MV-4-11 (cell line): ENCODE results near the gene CAPN9.
A peak's percentile ranks its signal among the peaks of the same experiment; 100 is the strongest.

Experiments
- DNase-seq: peaks from one replicate; lab custom pipeline; 2025; lab: John Stamatoyannopoulos, UW

Gene CAPN9

DNA sequence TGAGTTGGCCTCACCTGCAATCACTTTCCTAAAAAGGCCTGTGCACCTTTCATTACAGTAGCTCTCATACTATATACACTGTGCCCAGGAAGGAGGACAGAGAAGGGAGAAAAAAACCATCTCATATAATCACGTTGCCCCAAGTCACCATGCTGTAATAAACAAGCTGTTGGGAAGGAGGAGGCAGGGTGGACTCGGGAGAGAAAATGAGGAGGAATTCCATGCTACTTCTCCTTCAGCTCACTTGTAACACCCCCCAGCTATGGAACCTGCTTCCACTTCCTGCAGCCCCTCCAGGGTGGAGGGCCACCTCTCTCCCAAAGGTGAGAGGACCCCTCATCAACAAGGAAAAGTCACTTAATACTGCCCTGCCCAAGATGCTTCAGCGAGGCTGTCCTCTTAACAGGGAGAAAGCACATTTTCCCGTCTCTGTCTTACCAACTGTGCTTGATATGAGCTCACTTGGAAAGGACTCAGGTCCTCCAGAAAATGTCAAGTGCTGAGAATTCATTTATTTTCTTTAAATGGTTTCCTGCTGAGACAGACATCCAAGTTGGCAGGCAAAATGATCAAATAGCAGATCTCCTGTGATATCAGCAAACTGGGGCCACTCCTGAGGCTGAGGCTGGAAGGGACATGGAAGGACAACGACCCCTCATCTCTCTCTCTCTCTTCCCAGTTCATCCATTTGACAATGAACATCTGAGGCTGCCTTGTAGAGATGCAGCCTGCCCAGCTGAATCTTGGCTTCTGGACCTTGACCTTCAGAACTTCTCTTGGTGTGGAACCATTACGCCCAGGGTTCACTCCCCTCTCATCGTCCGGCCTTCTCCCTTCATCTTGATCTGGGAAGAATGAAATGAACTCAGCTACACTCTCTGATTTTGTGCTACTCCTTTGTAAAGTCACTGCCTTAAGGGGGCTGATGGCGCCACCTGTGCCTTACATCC lies 54.0 kb downstream of the CAPN9 start:
- no peak for DNase-seq

DNA sequence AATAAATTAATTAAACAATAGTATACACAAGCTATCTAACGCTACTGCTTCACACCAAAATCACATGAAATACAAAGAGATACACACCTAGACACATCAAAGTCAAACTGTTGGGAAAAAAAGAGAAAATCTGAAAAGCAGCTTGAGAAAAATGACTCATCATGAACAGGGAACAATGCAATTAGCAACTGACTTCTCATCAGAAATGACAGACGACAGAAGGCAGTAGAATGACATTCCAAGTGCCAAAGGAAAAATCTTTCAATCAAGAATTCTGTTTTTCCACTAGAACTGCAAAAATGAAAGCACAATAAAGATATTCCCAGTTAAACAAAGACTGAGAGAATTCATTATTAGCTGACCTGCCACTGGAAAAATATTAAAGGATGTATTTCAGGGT lies 57.2 kb downstream of the CAPN9 start:
- DNase-seq: no peak

GRCh38 chr1:230806552-230806951 lies 59.4 kb downstream of the CAPN9 start:
- no peak for DNase-seq

GRCh38 chr1:230807029-230807428 lies 59.8 kb downstream of the CAPN9 start:
- no peak for DNase-seq

- no peak for DNase-seq
Observed at GRCh38 chr1:230807561-230808280, 60.5 kb downstream of the CAPN9 start.

- DNase-seq: no peak
Observed at GRCh38 chr1:230808281-230808872, 61.2 kb downstream of the CAPN9 start.

- DNase-seq: no peak
Observed at GRCh38 chr1:230809256-230809990, 62.2 kb downstream of the CAPN9 start.

- DNase-seq: no peak
Observed at GRCh38 chr1:230812568-230812967, 65.4 kb downstream of the CAPN9 start.

DNA sequence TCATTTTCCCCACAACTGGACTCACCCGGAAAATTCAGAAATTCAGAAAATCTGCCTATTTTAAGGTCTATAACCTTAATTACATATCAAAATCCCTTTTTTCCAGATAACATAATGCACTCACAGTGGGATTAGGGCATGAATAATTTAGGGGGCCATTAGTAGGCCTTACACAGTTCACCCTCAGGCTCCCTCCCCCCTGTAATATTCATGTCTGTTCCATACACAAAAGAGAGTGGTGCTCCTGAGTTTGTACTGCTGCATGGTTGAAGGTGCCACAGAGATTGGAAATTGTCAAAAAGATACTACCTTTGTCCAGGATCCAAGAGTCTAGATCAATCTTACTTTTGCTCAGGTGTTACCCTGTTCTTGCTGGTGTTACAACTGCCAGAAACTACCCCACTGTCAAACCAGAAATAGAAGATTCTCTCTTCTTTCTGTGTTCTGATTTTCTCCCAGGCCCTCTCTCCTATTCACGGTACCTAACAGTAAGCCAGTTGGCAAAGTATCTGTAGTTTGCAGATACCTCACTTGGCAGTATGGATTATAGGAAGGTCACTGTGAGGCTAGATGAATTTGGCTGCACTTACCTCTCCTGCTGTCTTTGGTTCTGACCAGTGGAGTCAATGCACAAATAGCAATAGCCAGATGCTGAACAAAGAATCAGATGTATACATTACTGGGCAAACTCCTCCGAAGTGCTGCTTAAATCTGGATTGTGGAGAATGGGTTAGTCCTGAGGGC lies 67.9 kb downstream of the CAPN9 start:
- no peak for DNase-seq

GRCh38 chr1:230816018-230816417 lies 68.8 kb downstream of the CAPN9 start:
- no peak for DNase-seq

DNA sequence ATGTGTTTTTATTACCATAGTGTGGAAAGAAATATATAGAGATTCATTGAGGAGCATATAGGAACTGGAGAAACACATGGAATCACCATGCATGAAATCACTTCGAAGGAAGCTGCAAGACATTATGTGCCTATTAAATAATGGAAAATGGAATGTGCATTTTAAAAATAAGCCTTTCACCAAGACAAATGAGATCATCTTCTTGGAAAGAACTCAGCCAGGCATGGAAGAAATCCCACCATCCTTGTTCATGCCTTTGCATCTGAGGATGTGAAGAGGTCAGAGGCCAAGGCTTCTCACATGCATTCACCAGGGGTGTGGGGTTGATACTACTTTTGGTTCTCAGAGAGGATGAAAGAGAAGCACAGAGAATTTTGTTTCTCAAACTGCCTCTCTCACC lies 71.2 kb downstream of the CAPN9 start:
- DNase-seq: no peak

GRCh38 chr1:230818901-230819300 lies 71.7 kb downstream of the CAPN9 start:
- no peak for DNase-seq

GRCh38 chr1:230819976-230820375 lies 72.8 kb downstream of the CAPN9 start:
- DNase-seq: no peak

- DNase-seq: no peak
Observed at GRCh38 chr1:230820568-230820967, 73.4 kb downstream of the CAPN9 start.

GRCh38 chr1:230821346-230821745 lies 74.2 kb downstream of the CAPN9 start:
- no peak for DNase-seq

GRCh38 chr1:230822092-230822581 lies 74.9 kb downstream of the CAPN9 start:
- no peak for DNase-seq

DNA sequence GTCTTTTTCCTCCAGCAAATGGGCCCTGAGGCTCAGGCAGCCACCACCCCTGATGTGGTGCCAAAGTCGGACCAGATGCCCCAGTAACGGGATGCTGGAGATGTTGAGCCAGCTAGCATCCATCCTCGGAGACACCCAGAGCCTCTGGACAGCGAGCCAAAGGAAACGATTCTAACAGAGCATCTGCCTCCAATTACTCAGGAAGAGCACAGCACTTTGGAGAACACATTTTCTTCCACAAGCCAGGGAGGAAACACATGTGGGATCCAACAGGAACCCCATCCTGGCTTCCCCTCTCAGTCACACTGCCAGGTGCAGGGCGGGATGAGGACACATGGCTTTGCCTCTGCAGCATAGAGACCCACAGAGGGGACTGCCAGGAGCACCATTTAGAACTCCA lies 76.2 kb downstream of the CAPN9 start:
- no peak for DNase-seq

DNA sequence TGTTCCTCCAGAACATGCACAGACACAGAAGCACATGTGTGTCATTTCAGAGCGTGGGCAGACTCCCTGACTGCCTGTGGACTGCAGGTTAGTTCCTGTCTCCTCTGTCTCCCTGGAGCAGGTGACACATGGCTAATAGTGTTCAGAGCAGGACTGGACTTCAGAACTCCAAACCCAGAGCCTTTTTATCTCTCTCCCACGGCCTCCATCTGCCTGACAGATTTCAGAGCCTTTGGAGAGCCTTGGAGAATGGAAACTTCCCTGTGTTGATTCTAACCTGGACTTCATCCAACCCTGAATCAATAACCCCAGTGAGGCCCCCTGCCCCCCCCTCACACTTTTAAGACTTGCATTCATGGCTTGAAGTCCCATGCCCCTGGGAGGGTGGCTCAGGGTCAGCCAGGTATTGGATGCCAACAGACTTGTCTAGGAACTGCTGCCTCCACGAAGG lies 76.8 kb downstream of the CAPN9 start:
- no peak for DNase-seq

GRCh38 chr1:230824551-230824918 lies 77.3 kb downstream of the CAPN9 start:
- no peak for DNase-seq

DNA sequence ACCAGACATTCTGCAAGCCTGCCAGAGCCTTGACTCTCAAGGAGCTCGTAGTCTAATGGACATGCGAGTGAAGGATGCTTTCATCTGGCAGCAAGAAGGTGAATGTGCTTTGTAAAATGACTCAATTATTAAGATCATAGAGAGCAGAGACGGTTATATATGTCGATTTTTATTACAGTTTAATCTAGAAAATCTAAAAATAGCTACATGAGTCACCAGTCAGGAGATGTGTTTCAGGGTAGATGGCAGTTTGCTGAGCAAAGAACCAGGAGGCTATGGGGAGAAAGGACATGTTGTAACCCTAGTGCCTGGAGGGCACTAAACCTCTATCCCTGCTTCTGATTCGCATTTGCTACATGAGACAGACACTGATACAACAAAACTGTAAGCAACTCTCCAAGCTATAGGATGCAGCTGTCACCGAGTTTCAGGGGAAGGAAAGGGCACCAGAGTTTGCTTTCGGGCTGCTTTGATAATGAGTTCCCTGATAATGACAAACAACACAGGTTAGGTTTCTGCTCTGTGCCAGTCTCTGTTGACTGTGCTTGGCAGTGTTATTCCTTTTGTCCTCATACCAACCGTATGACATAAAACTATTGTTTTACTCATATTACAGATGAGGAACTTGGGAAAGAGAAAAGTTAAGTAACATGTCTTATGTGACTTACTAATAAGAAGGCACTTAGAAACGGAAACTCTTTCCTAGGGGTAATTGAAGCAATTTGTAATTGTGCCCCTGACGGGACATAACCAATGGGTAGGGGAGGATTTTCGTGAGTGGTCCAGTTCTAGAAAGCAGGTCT lies 77.9 kb downstream of the CAPN9 start:
- DNase-seq: peak; percentile 71
